Psoas muscle (tissue), 8 donors: ENCODE measurements around the gene MAML3. TPM values are rescaled to one million over a fixed set of nuclear protein-coding genes. Genes with fewer than 3 reads are reported as not detected.

Experiments used
- ATAC-seq, 4 donors: fragments of 200-7000 bp; cut with Tn5 transposase; one replicate each; pipeline ENCODE4 v1.9.1; 2020; ENCODE audit warnings: moderate library complexity in 3 of 4, mild to moderate bottlenecking in 2 of 4
- DNase-seq, 2 donors: peaks; one replicate each; pipeline ENCODE4 v3.0.0-alpha.2; 2020
- H3K27ac ChIP-seq: fragments of 200-600 bp; one replicate; pipeline ENCODE4 v1.8.0; 2022
- H3K27me3 ChIP-seq, 3 donors: fragments of 200-600 bp in 1 of 3; one replicate each; pipeline versions ENCODE4 v1.6.1 to v1.8.0; 2013 to 2022; ENCODE audit warnings: low read length in 2 of 3, mild to moderate bottlenecking in 2 of 3, moderate library complexity in 1 of 3; ENCODE audit not compliant: insufficient read depth in 3 of 3
- H3K36me3 ChIP-seq, 2 donors: fragments of 200-600 bp in 1 of 2; one replicate each; pipeline versions ENCODE4 v1.6.1 to v1.8.0; 2013 to 2022; ENCODE audit warnings: low read depth in 1 of 2, mild to moderate bottlenecking in 1 of 2, moderate library complexity in 1 of 2; ENCODE audit not compliant: insufficient read depth in 1 of 2
- H3K4me1 ChIP-seq: fragments of 200-600 bp; one replicate; pipeline ENCODE4 v1.8.0; 2022
- H3K4me3 ChIP-seq: fragments of 200-600 bp; one replicate; pipeline ENCODE4 v1.8.0; 2022; ENCODE audit warnings: mild to moderate bottlenecking
- H3K9me3 ChIP-seq: fragments of 200-600 bp; one replicate; pipeline ENCODE4 v1.8.0; 2022
- WGBS, 3 donors: extraction: QIAGEN DNeasy Blood & Tissue Kit; methylation state at CpG; one replicate each; pipeline versions ENCODE4 v1.1.6 to v1.1.7; 2013; 5-methylcytosine and 5-hydroxymethylcytosine counted together
- intact Hi-C, 2 donors: fragments of 100-400 bp; cut with DNase I; formaldehyde crosslinking; loops; one replicate each; pipeline versions ENCODE4 v1.11.0 to v1.14.2; 2022
- polyA plus RNA-seq, 3 donors: library from polyadenylated mRNA; stranded (reverse); fragments of 200-250 nt; gene quantifications; one replicate each; pipeline ENCODE4 v1.2.3, GENCODE V29; 2013
- total RNA-seq, 4 donors: library from RNA; stranded (reverse); fragmentation: NEBNext Ultra II Directional in 2 of 4; extraction: Animal tissue kit (Norgen Biotek cat#: 25700) in 2 of 4; gene quantifications; one replicate each; pipeline versions ENCODE4 v1.2.1 to v1.2.4, GENCODE V29; 2021 to 2023
- TF ChIP-seq, protein P1 (sequence below): fragments of 200-600 bp; IDR thresholded peaks from one replicate; pipeline ENCODE4 v1.8.0; 2022; ENCODE audit warnings: antibody characterized with exemption
- donor health status: healthy with polysubstance abuse.
- donor health status: DM: no; HTN: no; CAD: no; lungs with moderate emphysema.
- donor health status: Bipolar disorder and iron deficiency.
- donor health status: healthy.
- donor health status: DM: yes; HTN: yes; CAD: no.
- donor health status: DM: no; HTN: no; CAD: no.
- donor health status: DM: no; HTN: no; CAD: no.
- donor health status: DM: yes; HTN: yes; CAD: no.

MAML3 gene
- total and polyA plus RNA-seq, 7 donors, result 0.43 to 2.7 (median 0.74) TPM

DNA sequence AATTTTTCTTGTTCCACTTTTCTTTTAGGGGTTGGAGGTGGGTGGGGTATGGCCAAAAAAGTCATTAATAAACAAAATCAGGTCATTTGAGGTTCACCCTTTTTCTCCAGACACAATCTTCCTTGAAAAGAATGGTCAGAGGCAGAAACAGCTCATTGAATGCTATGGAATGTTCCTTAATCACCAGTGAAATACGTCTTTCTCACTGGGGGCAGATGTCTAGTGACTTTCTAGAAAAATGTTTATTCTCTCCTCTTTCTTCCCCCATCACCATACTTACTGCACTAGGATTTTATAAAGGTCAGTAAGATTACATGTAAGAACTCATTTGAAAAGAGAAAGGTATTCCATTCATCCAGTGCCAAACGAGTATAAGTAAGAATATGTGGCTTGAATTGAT lies 443.9 kb downstream of the MAML3 start:
- ATAC-seq, result no peak
- TF ChIP-seq, protein P1, sequence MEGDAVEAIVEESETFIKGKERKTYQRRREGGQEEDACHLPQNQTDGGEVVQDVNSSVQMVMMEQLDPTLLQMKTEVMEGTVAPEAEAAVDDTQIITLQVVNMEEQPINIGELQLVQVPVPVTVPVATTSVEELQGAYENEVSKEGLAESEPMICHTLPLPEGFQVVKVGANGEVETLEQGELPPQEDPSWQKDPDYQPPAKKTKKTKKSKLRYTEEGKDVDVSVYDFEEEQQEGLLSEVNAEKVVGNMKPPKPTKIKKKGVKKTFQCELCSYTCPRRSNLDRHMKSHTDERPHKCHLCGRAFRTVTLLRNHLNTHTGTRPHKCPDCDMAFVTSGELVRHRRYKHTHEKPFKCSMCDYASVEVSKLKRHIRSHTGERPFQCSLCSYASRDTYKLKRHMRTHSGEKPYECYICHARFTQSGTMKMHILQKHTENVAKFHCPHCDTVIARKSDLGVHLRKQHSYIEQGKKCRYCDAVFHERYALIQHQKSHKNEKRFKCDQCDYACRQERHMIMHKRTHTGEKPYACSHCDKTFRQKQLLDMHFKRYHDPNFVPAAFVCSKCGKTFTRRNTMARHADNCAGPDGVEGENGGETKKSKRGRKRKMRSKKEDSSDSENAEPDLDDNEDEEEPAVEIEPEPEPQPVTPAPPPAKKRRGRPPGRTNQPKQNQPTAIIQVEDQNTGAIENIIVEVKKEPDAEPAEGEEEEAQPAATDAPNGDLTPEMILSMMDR, result no peak
- H3K27ac ChIP-seq, result no peak overlapping the region
- no peak overlapping the region for H3K4me3 ChIP-seq
- intact Hi-C loops, result no loop called here
- H3K27me3 ChIP-seq, result no peaks in the 10 kb centered on the region
- no peak for DNase-seq
- 77 to 86% (median 80%) methylated on average over 2 of the region's 2 CpGs for WGBS, 3 donors
- no peaks in the 10 kb centered on the region for H3K9me3 ChIP-seq
- peaks cover 17% of the 10 kb centered on the region for H3K4me1 ChIP-seq
- H3K36me3 ChIP-seq, result peaks cover 0 to 24% of the 10 kb centered on the region in 2 donors

DNA sequence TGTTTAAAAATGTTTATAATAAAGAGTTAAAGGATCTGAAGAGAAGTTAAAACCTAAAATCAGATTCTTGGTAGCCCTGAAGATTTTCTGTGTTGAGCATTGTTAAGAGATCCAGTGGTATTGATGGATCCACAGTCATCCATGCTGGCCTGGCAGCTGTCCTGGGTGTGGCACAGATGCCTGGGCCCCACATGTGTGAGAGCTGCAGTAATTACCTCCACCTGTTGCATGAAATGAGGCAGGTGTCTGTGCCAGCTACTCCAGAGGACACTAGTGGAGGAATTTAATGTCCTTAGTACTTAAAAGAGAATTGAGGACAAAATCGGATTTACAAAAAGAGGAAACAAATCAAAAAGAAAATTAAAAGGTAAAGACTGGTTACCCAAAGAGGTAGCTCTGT lies 444.3 kb downstream of the MAML3 start:
- no peak for DNase-seq
- intact Hi-C loops, result no loop called here
- 19 to 93% (median 59%) methylated on average over 1 of the region's 1 CpG for WGBS, 3 donors
- no peaks in the 10 kb centered on the region for H3K9me3 ChIP-seq
- no peak overlapping the region for H3K4me3 ChIP-seq
- peaks cover 17% of the 10 kb centered on the region for H3K4me1 ChIP-seq
- H3K36me3 ChIP-seq, result peaks cover 0 to 28% of the 10 kb centered on the region in 2 donors
- TF ChIP-seq, protein P1, result no peak
- ATAC-seq, result no peak
- H3K27me3 ChIP-seq, result no peaks in the 10 kb centered on the region
- no peak overlapping the region for H3K27ac ChIP-seq

DNA sequence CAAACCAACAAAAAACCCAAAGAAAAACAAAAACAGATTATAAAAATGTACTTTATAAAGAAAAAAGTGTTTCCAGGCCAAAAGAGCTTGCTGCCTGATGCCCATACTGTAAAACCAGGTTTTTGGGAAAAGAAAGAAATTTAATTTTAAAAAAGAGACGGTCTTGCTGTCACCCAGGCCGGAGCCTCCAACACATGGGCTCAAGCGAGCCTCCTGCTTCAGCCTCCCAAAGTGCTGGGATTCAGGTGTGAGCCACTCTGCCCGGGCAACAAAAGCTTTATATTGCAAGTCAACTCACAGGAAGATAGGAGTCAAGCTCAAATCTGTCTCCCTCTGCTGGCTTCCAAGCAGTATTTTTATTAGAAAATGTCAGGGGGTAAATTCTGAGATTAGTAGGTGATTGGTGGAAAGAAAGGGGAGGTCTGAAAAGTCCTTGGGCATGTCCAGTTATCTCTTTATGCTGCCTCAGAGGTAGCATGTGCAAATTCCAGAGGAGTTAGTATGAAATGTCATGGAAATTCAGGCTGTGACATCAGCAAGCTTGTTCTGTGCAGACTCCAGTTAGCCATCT lies 449.0 kb downstream of the MAML3 start:
- no peaks in the 10 kb centered on the region for H3K9me3 ChIP-seq
- H3K36me3 ChIP-seq, result peaks cover 4 to 46% of the 10 kb centered on the region in 2 donors
- intact Hi-C loops, result no loop called here
- no peak for DNase-seq
- TF ChIP-seq, protein P1, result peak; percentile 11
- H3K27ac ChIP-seq, result no peak overlapping the region
- ATAC-seq, result no peak
- 97 to 98% (median 97%) methylated on average over 4 of the region's 4 CpGs for WGBS, 3 donors
- H3K4me3 ChIP-seq, result no peak overlapping the region
- H3K4me1 ChIP-seq, result peaks cover 1% of the 10 kb centered on the region
- H3K27me3 ChIP-seq, result no peaks in the 10 kb centered on the region

DNA sequence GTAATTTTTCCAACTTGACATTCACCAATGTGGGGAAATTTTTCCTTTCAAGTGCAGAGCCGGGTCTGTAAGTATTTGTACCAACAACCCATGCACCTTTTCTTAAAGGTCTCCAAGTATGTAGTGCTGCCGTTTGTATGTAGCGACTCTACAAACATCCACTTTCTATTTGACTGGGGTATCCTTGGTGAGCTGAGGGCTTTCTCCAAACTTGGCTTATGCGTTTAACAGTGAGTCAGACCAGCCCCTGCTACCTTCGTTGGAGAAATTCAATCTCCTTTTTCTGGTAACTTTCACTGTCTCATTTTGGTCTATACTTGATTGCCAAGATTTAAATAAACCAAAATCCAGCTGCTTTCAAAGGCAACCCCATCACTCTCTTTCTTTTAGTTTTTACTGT lies 453.4 kb downstream of the MAML3 start:
- intact Hi-C loops, result no loop called here
- 82 to 89% (median 85%) methylated on average over 5 of the region's 5 CpGs for WGBS, 3 donors
- Histone ChIP-seq H3K9me3 (no peaks in the 10 kb centered on the region), H3K27ac (no peak overlapping the region), H3K36me3 (peaks cover 4 to 51% of the 10 kb centered on the region in 2 donors), H3K27me3 (no peaks in the 10 kb centered on the region), H3K4me3 (no peak overlapping the region), H3K4me1 (no peaks in the 10 kb centered on the region)
- TF ChIP-seq, protein P1, result no peak
- DNase-seq, result no peak
- ATAC-seq, result no peak
